HG02884 (cell line): ENCODE data around the gene PREX1.

Source experiments
- ATAC-seq: cut with Tn5 transposase; IDR thresholded peaks from one replicate; pipeline ENCODE4 v1.9.1; 2021; ENCODE audit warnings: mild to moderate bottlenecking, moderate library complexity; ENCODE audit not compliant: unreplicated experiment

PREX1 gene

GRCh38 chr20:48686238-48687116 is 141.3 kb downstream of the PREX1 start:
- no peak for ATAC-seq

GRCh38 chr20:48685300-48685699 is 142.5 kb downstream of the PREX1 start:
- ATAC-seq = no peak

DNA sequence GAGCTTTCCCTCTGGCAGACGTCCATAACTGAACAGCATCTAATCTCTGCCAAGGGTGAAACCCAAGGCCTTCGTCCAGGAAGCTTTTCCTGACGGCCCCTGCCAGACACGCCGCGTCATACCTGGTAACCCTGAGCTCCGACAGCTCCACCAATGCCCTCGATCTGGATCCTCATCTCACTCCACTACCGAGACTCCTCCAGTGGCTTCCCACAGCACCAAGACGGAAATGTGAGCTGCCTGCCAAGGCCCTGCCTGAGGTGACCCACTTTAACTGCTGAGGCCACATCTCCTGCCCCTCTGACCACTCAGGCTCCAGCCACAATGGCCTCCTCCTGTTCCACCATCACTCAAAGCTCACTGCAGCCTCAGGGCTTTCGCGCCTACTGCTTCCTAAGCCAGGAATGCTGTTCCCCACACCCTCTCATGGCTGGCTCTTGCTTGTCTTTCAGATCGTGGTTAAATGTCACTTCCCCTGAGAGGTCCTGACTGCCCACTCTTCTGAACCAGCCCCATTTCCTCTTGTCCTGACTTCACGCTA is 143.2 kb downstream of the PREX1 start:
- ATAC-seq = no peak

GRCh38 chr20:48683467-48684175 is 144.2 kb downstream of the PREX1 start:
- ATAC-seq = no peak

GRCh38 chr20:48682529-48683363 is 145.1 kb downstream of the PREX1 start:
- no peak for ATAC-seq

GRCh38 chr20:48681873-48682426 is 145.8 kb downstream of the PREX1 start:
- no peak for ATAC-seq

GRCh38 chr20:48681201-48681872 is 146.5 kb downstream of the PREX1 start:
- ATAC-seq = no peak

DNA sequence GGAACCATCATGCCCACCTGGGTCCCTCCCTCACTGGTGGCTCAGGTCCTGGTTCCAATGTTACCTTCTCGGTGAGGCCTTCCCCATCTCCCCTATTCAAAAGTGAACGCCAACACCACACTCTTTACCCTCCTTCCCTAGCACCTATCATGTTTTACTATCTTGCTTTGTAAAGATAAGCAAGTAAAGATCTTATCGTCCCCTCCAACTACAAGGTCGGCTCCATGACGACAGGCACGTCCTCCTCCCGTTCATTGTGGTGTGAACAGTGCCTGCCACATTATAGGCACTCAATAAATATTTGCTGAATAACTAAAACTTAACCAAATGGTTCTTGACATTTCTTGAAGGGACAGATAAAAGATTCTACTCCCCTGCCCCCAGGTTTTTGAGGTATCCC is 147.1 kb downstream of the PREX1 start:
- no peak for ATAC-seq

GRCh38 chr20:48679599-48679998 is 148.2 kb downstream of the PREX1 start:
- ATAC-seq = no peak

GRCh38 chr20:48679011-48679410 is 148.8 kb downstream of the PREX1 start:
- ATAC-seq = no peak

DNA sequence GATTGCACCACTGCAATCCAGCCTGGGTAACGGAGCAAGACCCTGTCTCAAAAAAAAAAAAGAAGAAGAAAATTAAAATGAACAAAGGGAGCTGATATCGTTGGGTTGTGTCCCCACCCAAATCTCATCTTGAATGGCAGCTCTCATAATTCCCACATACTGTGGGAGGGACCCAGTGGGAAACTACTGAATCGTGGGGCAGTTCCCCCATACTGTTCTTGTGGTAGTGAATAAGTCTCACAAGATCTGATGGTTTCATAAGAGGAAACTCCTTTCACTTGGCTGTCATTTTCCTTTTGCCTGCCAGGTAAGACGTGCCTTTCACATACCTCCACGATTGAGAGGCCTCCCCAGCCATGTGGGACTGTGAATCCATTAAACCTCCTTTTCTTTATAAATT is 149.4 kb downstream of the PREX1 start:
- no peak for ATAC-seq

- ATAC-seq = no peak
Measured at GRCh38 chr20:48676795-48677460, 150.9 kb downstream of the PREX1 start.

DNA sequence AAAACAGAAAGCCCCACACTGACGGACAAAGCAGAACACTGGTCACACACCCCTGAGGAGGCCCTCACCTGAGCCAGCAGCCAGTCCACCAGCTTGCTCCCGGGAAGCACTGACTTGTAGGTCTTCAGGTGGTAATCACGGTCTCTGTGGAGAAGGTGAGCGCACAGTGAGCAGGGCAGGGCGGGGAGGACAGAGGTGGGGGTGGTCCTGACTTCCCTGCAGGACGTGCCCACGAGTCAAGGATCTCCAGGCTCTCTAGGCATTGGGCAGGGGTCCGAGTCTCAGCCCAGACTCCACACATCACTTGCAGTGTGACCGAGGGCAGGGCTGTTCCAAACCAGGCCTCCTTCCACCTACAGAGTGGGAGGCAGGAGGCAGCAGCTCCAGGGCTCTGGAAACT is 151.7 kb downstream of the PREX1 start:
- no peak for ATAC-seq

DNA sequence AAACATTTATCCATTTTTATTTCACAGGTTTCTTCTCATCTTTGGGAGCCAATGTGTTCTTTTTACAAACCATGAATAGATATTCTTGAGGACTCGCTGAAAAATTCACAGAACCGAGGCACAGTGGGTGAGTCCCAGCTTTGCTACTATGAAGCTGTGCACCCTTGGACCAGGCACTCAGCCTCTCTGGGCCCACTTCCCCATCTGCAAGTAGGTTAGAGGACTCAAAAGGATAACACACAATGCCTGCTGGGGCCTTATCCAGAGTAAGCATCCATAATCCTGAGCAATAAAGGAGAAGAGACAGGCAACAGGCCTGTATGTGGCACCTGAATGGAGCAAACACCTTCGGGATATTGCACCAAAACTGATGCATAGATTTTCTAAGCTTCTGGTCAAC is 153.3 kb downstream of the PREX1 start:
- ATAC-seq = no peak

GRCh38 chr20:48673507-48673906 is 154.3 kb downstream of the PREX1 start:
- ATAC-seq = no peak

GRCh38 chr20:48672324-48672723 is 155.5 kb downstream of the PREX1 start:
- ATAC-seq = no peak

DNA sequence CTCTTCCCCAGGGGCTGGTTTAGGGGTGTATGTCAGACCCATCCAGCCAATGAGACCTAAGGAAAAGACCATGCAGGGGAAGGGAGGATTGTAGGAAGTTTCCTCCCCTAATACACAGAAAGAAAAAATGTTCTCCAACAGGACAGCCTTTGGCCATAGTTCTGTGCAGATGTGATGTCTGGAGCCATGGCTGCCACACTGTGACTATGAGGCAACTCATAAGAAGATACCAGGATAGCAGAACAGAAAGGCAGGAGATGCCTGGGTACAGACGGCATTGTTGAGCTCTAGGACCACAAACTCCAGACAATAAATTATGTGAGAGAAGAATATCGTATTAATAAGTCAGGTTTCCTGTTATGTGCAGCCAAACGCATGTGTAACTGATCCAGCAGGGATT is 156.7 kb downstream of the PREX1 start:
- ATAC-seq = no peak

DNA sequence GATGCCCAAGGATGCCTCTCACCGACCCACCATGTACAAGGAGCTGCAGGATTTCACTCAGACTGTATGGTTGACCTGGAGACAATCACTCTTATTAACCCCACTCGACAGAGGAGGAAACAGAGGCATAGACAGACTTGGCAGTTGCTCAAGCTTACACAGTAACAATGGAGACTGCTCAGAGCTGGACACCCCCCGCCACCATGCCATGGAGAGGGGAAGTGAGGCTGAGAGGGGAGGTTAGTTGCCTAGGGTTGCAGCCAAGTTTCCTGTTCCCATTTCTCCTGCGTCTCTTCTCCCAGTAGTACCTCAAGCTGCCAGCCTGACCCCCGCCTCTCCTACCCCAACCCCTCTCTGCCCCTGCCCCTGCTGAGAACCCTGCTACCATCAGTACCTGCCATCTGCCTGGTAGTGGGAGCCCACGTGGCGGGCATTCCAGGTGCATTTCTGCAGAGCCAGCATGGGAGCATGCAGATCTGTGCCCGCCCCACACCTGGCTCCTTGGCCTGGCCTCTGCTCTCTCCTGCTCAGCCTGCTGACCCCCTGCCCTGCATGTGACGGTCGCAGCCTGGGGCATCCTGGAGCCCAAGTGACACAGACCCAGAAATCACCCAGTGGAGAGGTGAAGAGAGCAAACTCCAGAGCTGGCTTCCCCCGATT is 157.7 kb downstream of the PREX1 start:
- ATAC-seq = no peak

- ATAC-seq = no peak
Measured at GRCh38 chr20:48668451-48668946, 159.3 kb downstream of the PREX1 start.
